G401 (cell line): ENCODE results near the gene CDV3. TPM values are rescaled to one million over a fixed set of nuclear protein-coding genes. Genes with fewer than 3 reads are reported as not detected.

ENCODE experiments used
- DNase-seq: peaks from one replicate; pipeline ENCODE4 v3.0.0-alpha.2; 2015; ENCODE audit warnings: low spot score
- in situ Hi-C: cut with HindIII; loops from 2 replicates; pipeline ENCODE4 v1.10.0; 2016; ENCODE audit warnings: low sequenced_read_pairs, mixed read lengths
- total RNA-seq: library from RNA; depleted of rRNA; stranded (reverse); fragments of >200 nt; shearing (Covaris generic); gene quantifications from 2 replicates; pipeline ENCODE4 v1.2.3, GENCODE V29; 2014

Gene CDV3
- total RNA-seq, 1 experiment from 2014 or later, result 143 TPM

DNA sequence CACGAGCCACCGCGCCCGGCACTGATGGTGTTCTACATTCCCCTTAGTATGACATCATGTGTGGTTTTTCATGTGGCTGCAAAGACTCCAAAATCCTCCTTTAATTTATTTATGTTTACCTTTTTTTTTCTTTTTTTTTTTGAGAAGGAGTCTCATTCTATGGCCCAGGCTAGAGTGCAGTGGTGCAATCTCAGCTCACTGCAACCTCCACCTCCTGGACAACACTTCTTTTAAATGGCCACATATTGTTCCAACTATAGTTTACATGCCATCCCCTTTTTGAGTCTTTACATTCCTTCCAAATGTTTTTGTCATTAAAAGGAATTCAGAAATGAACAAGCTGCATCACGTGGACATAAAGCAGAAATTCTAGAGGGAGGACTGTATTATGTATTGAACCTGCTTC, 10.3 kb upstream of the CDV3 start:
- no peak for DNase-seq
- in situ Hi-C loops, result no loop called here

DNA sequence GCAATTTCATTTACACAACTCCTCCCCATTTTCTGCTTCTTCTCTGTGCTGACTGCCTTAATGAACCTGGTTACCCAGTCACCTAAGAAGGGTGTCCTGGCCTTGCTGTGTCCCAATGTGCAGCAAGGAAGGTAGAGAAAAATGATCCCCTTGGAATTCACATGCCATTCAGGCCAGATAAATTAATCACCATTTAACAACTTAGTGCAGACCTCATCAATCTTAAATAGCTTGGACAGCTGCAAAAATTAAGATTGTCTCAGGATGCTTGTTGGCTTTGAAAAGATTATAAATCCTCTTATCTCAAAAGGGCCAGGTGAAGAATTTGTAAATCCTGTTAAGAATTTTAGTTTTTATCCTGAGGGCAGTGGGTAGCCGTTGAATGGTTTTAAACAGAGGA, 9.7 kb upstream of the CDV3 start:
- in situ Hi-C loops, result no loop called here
- no peak for DNase-seq

DNA sequence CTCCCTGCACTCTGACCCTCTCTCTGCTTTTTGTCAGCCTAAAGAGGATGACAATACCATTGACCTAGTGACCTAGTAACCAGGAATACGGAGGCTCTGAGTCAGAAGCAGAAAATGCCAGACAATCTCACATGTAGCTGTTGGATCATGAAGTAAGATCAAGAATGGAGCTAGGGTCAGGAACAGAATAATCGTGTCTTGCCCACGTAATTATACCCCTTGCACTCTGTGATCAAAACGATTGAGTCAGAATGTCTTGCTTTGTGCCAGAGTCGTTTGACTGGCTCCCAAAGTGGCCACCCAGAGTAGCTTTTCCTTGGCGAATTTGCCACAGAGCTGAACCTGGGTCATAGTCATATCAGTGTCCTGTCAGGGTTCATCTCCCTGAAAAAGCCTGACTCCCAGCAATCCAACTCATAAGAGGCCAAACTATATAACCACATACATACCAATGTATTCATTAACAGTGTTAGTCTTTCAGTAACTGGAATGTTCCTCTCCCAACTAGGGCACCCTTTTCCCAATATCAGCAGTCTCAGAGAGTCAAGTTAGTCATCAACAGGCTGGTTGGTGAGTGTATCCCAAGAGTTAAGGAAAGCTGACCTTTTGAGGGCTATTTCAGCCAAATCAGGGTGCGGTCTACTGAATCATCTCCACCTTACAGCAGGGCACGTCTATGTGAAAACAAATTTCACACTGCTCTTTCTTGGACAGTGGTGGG, 5.0 kb upstream of the CDV3 start:
- no peak for DNase-seq
- in situ Hi-C loops, result no loop called here

DNA sequence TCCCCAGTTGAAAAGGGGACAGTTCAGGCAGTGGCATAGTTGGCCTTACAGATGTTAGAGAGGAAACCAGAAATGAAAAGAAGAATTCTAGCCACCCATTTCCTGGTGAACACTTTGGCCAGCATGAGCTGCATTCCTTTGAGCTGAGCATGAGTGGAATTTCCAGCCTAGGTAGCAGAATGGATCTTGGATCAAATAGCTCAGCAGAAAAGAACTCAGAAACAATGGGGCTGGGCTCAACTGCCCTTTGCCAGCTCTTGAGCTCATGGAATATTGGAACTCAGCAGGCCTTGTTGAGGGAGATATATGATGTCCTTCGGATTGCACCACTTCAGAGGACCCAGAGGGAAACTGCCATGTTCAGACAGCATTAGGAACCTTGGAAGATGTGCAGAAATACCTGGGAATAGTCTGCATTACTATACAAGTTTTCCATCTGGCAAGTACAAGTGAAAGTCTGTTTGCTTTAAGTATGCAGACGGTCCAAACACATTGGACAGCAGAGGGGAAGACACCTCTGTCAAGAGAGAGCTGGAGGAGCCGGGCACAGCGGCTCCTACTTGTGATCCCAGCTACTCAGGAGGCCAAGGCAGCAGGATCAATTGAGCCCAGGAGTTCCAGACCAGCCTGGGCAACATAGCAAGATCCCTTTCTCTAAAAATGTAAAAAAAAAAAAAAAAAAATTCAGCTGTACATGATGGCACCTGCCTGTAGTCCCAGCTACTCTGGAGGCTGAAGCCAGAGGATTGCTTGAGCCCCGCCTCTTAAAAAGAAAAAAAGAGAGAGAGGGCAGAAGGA, 3.1 kb upstream of the CDV3 start:
- no peak for DNase-seq
- in situ Hi-C loops, result no loop called here

DNA sequence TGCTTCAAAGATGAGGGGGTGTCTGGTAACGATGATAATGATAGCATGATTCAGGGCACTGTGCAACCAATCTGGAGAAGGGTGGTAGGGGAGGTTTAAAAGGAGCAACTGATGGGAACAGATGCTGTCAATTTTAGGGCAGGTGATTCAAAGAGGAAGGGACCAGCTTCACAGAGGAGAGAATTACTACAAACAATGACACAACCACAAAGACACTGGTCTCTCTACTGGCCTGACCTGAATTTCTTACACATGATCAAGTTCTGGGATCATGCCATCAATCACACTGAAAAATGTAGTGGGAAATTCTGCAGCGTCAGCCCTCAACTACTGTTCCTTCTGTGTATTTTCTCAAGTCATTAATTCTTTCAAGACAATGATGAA, 2.6 kb upstream of the CDV3 start:
- no peak for DNase-seq
- in situ Hi-C loops, result no loop called here

DNA sequence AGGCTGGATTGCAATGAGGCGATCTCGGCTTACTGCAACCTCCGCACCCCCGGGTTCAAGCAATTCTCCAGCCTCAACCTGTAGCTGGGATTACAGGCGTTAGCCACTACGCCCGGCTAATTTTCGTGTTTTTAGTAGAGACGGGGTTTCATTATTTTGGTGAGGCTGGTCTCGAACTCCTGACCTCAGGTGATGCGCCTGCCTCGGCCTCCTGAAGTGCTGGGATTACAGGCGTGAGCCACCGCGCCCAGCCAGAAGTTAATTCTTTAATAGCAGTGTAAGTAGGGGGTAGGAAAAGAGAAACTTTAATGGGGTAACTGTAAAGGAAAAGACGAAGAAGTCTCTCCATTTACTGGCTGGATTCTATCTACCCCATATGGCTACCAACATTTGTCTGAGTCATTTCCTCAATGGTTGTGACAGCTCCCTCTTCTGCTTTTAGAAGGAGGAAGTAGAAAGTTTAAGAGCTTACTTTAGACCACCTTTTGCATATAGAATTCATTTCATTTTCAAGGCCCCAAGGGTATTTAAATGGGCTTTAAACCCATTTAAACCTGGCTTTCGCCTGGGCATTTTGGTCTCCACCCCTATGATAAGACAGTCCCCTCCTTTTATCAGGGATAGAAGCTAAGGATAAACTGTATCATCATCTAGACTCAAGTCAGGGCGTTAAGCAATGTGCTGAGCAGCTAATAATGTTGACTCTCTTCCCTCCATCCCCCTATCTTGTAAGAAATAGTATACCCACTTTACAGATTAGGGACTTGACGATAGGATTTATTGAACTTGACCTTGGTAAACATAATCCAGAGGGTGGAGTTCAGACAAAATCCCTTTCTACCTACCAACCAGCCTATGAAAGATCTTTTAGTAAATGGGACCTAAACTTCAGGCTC, 1.1 kb upstream of the CDV3 start:
- no peak for DNase-seq
- in situ Hi-C loops, result no loop called here

DNA sequence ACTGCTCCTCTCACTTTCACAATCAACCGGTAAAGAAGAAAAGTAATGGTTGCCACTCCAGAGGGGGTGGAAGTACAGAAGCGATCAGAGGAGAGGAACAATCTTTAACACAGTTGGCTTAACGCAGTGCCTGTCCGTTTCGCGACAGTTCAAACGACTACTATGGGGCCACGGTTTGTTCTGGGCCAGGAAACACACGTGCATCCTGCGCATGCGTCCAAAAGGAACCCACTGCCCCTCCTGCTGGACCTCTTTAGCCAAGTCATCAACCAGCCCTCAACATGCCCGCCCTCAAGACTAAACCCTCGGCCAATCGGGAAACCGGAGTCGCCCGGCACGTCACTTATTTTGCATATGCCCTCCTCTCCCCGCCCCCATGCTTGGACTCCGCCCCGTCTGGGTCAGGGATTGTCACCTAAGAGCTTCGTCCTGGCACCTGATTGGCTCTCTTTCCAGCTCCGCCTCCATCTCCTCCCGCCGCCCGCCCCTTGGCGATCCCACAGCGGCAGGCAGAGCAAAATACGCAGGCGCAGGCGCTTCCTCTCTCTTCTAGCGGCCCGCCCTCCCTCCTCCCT, 345 bp upstream of the CDV3 start:
- in situ Hi-C loops, result no loop called here
- peak; percentile 100 for DNase-seq

DNA sequence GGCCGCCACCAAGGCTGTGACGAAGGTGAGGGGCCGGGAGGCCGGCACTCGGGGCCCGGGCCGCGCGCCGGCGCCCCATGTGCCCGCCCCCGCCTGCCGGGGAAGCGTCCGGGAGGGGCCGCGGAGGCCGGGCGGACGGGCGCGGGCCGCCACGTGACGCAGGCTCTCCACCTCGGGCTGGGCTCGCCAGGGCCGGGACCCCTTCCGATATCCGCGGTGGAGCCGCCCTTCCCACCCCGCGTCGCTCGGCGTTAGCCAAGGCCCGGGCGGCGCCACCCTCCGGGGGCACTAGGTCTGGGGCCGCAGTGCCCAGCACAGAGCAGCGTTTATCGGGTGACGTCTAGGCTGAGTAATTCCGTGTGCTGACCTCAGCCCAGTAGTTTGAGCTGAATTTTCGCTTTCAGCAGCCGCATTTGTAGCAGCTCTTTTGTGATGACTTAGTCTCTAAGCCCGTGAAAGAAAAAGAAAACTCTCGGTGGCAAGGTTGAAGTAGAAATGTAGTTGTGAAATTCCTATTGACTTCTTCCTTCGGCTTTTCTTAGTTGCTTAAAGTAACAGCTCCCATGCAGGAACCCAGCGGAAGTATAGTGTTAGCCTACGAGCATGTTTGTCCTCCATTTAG, 885 bp downstream of the CDV3 start:
- DNase-seq, result peak; percentile 43
- in situ Hi-C loops, result no loop called here

DNA sequence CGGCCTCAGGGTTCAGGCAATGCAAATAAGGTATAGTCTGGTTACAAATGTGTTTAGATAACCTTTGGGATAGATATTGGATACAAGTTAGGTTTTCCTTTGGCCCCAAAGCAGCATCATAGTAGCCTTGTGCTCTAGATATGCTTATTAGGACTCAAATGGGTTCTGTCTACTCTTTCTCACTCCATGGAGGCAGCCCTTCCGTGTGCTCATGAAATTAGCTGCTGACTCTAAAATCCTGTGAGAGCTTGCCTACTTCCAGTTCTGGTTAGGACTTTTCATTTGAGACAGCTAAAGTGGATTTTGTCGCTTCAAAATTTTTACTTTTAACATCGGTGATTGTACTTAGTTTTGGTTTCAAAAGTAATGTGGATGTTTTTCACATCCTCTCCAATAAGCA, 1.6 kb downstream of the CDV3 start:
- DNase-seq, result no peak
- in situ Hi-C loops, result no loop called here

DNA sequence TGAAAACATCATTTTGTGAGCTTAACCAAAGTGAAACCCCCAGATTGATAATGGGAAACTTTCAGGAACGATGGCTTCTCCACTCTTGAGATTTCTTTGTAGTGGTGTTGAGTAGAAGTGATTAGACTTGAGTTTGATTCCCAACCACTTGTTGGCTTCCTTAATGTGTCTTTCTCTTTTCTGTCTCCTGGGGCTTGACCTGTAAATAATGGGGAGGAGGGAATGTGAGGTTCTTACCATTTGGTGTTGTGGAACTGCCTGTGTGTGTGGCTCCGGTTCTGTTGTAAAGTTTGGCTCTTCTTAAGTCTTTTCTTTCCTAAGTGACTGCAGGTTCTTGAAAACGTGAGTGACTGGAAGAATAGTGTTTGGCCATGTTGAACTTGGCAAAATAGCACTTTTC, 2.7 kb downstream of the CDV3 start:
- DNase-seq, result no peak
- in situ Hi-C loops, result no loop called here

DNA sequence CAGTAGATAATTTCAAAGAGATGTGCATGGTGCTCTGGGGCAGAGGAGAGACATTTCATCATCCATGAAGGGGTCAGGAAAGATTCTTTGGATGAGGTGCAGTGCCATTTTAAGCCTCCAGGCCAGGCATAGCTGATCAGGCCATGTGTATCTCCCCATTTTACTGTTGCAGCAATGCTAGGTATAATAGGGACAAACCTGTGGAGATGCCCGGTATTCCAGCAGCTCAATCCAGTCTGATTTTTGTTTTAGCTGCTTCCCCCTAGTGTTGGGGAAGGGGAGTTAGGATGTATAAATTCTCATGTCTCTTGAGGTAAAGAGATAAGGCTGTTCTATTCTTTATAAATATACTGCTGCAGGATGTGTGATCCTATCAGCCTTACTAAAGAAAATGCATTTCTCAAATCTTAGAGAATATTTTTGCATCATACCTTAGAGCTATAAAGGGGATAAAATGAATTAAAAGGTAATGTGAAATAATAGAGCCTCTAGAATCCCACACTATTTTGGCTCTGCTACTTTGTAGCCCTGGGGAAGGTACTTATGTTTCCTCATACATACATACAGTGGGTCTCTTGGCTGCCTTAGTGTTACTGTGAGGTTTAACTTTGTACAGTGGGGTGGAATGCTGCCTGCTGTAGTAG, 5.2 kb downstream of the CDV3 start:
- in situ Hi-C loops, result no loop called here
- DNase-seq, result peak; percentile 60

DNA sequence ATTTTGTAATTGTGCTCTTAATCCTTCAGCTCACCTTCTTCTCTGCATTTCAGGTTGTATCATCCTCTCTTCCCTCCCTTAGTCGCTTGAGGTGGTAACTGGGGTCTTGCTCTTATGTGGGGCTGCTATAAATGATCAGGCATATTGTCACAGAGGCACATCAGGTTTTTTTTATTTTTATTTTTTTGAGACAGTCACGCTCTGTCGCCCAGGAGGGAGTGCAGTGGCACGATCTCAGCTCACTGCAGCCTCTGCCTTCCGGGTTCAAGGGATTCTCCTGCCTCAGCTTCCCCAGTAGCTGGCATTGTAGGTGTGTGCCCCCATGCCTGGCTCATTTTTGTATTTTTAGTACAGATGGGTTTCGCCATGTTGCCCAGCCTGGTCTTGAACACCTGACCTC, 9.9 kb downstream of the CDV3 start:
- no peak for DNase-seq
- in situ Hi-C loops, result no loop called here

DNA sequence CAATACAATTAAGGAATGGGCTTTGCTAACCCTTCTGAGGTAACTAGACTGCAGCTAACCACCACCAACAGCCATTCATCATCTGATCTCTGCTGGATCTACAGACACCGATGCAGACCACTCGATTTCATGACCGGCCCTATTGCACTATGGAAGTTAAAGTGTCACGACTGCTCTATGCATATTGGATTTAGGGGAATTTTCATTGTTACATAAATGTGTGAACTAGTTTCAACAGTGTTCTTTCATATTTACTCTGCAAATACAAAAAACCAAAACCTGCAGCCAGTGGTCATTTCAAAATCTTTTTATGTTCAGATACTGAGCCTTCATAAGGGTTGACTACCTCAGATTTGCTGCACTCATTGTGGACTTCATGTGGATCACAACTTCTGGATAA, 14.5 kb downstream of the CDV3 start:
- no peak for DNase-seq
- in situ Hi-C loops, result no loop called here

DNA sequence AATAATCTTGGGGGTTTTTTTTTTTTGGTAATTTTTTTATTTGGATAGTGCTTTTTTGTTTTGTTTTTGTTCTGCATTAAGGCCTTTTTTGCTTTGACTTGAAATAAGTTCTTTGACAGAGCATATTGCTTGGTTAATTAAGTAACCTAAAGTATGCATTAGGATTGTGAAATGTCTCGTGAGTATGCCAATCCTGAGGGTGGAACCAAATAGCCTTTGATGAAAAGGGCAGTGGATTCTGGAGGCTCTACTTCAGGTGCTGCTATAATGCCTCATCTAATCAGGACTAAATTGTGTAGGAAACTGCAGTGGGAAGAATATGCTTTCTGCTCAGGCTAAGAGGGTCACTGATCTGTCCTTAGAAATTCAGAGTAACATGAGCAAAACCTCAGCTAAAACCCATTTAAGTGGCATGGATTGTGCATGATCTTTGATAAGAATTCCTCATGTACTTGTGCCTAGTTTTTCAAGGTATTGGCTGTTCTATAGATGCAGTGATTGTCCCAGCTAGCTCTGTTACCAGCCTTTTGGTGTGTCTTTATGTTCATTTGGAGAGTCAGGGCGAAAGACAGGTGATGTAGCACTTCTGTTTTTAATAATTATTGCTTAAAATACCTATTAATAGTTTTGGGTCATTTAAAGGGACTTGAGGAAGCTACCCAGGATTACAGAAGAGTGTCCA, 15.4 kb downstream of the CDV3 start:
- DNase-seq, result no peak
- in situ Hi-C loops, result no loop called here

DNA sequence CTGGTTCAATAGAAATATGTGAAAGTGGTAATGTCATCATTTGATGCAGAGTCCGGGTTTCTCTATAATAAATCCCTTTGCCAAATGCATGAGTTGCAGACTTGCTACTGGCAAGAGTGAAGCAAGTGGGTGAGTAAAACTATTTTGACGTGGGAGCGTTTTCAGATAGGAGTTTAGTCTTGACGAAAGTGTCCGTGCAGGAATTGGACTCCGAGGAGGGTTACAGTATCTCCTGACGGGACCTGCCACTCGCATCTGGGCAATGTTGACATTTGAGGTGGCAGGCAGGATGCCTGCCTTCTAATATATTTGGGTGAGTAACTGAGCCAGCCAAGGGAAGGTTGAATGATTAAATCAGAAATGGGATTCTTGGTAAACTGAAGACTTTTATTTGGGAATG, 16.0 kb downstream of the CDV3 start:
- DNase-seq, result no peak
- in situ Hi-C loops, result no loop called here

DNA sequence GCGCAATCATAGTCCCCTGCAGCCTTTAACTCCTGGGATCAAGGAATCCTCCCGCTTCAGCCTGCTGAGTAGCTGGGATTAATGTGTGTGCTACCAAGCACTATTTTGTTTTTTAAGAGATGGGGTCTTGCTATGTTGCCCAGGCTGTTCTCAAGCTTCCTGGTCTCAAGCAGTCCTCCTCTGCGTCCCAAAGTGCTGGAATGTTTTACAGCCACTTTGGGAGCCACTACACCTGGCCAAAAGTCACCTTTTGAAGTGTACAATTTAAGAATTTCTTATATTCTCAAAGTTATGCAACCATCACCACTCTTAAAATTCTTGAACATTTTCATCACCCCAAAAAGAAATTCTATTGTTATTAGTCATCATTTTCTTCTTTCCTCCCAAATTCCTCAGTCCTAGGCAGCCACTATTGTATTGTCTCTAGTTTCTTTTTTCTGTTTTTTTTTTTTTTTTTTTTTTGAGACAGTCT, 17.8 kb downstream of the CDV3 start:
- no peak for DNase-seq
- in situ Hi-C loops, result no loop called here

DNA sequence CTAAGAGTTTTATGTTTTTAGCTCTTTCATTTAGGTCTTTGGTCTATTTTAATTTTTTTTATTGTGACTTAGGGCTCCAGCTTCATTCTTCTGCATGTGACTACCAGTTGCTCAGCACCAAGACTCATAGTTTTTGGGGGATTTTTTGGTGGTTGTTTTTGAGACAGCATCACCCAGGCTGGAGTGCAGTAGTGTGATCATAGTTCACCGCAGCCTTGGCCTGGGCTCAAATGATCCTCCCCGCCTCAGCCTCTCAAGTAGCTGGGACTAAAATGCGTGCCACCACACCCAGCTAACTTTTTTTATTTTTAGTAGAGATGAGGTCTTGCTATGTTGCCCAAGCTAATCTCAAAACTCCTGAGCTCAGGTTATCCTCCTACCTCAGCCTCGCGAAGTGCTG, 19.4 kb downstream of the CDV3 start:
- in situ Hi-C loops, result no loop called here
- no peak for DNase-seq

DNA sequence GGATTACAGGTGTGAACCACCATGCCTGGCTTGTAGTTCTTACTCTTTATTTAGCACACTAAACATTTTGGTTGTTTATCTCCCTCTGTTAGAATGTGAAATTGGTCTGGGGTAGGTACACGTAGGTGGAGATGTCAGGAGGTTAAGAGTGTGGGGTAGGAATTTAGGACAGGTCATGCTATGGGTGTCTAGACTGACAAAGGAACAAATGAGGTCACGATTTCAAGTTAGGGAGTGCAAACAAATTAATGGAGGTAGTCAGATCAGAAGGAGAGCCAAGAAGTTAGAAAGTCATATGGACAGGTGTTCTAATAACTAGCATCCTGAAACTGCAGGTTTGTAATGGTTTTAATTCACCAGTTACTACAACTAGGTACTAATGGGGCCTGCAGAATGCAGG, 19.8 kb downstream of the CDV3 start:
- in situ Hi-C loops, result no loop called here
- no peak for DNase-seq
